Lower lobe of right lung (tissue), 2 donors: Measurements from ENCODE around the gene OXCT2. TPM values are rescaled to one million over a fixed set of nuclear protein-coding genes. Genes with fewer than 3 reads are reported as not detected.
A peak's percentile ranks its signal among the peaks of the same experiment; 100 is the strongest.
"Not testable (repeated sequence)": the region's sequence is repeated elsewhere in the genome, so short reads cannot be mapped to it uniquely, and the experiment has no call there.

Experiments used
- ATAC-seq, 2 donors: fragments of 200-7000 bp; cut with Tn5 transposase; one replicate each; pipeline ENCODE4 v1.9.1; 2020 to 2022; ENCODE audit warnings: mild to moderate bottlenecking in 2 of 2, moderate library complexity in 2 of 2
- DNase-seq: peaks from one replicate; pipeline ENCODE4 v3.0.0-alpha.2; 2020
- H3K27ac ChIP-seq: fragments of 200-600 bp; one replicate; pipeline ENCODE4 v1.8.0; 2022
- H3K27me3 ChIP-seq: fragments of 200-600 bp; one replicate; pipeline ENCODE4 v1.8.0; 2022; ENCODE audit warnings: low read depth
- H3K36me3 ChIP-seq: fragments of 200-600 bp; one replicate; pipeline ENCODE4 v1.8.0; 2022; ENCODE audit warnings: mild to moderate bottlenecking
- H3K4me1 ChIP-seq: fragments of 200-600 bp; one replicate; pipeline ENCODE4 v1.8.0; 2022
- H3K4me3 ChIP-seq: fragments of 200-600 bp; one replicate; pipeline ENCODE4 v1.8.0; 2022; ENCODE audit warnings: mild to moderate bottlenecking
- H3K9me3 ChIP-seq: fragments of 200-600 bp; one replicate; pipeline ENCODE4 v1.8.0; 2022
- CTCF ChIP-seq: fragments of 200-600 bp; IDR thresholded peaks from one replicate; pipeline ENCODE4 v1.8.0; 2022; ENCODE audit warnings: antibody characterized with exemption, mild to moderate bottlenecking
- intact Hi-C: fragments of 100-400 bp; cut with DNase I; formaldehyde crosslinking; loops from one replicate; pipeline ENCODE4 v1.11.0; 2022
- long read RNA-seq: library from polyadenylated mRNA; unstranded; transcript quantifications from one replicate; pipeline ENCODE4 v2.0.0, GENCODE V29; 2021
- total RNA-seq: library from RNA; stranded (reverse); fragmentation: NEBNext Ultra II Directional; extraction: Animal tissue kit (Norgen Biotek cat#: 25700); gene quantifications from one replicate; pipeline ENCODE4 v1.2.1, GENCODE V29; 2021
- donor health status: DM: no; HTN: yes; CAD: no; lungs with severe emphysema.

Gene OXCT2
- total RNA-seq, result 0.47 TPM
- long read RNA-seq, result 0 reads

- H3K27ac ChIP-seq, H3K4me3 ChIP-seq, intact Hi-C loops, H3K9me3 ChIP-seq, H3K36me3 ChIP-seq, H3K4me1 ChIP-seq, DNase-seq, H3K27me3 ChIP-seq: not testable (repeated sequence)
- ATAC-seq, result peak in 1 of 2 donors; percentile 36
These were observed at the start of gene OXCT2 for GRCh38 chr1:39771022-39771532. OXCT2 (minus strand) TSS chr1:39771348; CDS start chr1:39771255, 93 bp downstream.

GRCh38 chr1:39819091-39819812 is 48.1 kb upstream of the OXCT2 start:
- H3K27me3 ChIP-seq, result peaks cover 7% of the 10 kb centered on the region
- intact Hi-C loops, result loop anchor here (10.0 kb wide), 1 partner anchor 86 kb away; the partner anchor contains the start of gene MYCL
- H3K27ac ChIP-seq, result no peak overlapping the region
- H3K36me3 ChIP-seq, result no peaks in the 10 kb centered on the region
- H3K9me3 ChIP-seq, result no peaks in the 10 kb centered on the region
- ATAC-seq (no peak), DNase-seq (peak; percentile 44)
- TF ChIP-seq CTCF, result no peak
- H3K4me1 ChIP-seq, result no peaks in the 10 kb centered on the region
- no peak overlapping the region for H3K4me3 ChIP-seq

GRCh38 chr1:39818482-39818881 is 47.3 kb upstream of the OXCT2 start:
- H3K9me3 ChIP-seq, result no peaks in the 10 kb centered on the region
- no peaks in the 10 kb centered on the region for H3K4me1 ChIP-seq
- peak; percentile 30 for DNase-seq
- intact Hi-C loops, result loop anchor here (10.0 kb wide), 1 partner anchor 86 kb away; the partner anchor contains the start of gene MYCL
- no peak for TF ChIP-seq CTCF
- no peak overlapping the region for H3K4me3 ChIP-seq
- ATAC-seq, result no peak
- no peaks in the 10 kb centered on the region for H3K36me3 ChIP-seq
- H3K27me3 ChIP-seq, result peaks cover 10% of the 10 kb centered on the region
- H3K27ac ChIP-seq, result no peak overlapping the region

GRCh38 chr1:39817091-39817932 is 46.2 kb upstream of the OXCT2 start:
- not testable (repeated sequence) for H3K4me1 ChIP-seq, H3K27ac ChIP-seq, H3K4me3 ChIP-seq, H3K36me3 ChIP-seq, H3K9me3 ChIP-seq
- DNase-seq (peak; percentile 73), ATAC-seq (peak; percentile 82 to 83)
- intact Hi-C loops, result loop anchor here (10.0 kb wide), 1 partner anchor 87 kb away; the partner anchor contains the start of gene MYCL
- H3K27me3 ChIP-seq, result peaks cover 10% of the 10 kb centered on the region

- H3K4me3 ChIP-seq, result no peak overlapping the region
- TF ChIP-seq CTCF, result peak; percentile 87
- peaks cover 10% of the 10 kb centered on the region for H3K27me3 ChIP-seq
- DNase-seq (peak; percentile 75), ATAC-seq (peak; percentile 93)
- no peaks in the 10 kb centered on the region for H3K4me1 ChIP-seq
- no peaks in the 10 kb centered on the region for H3K36me3 ChIP-seq
- no peaks in the 10 kb centered on the region for H3K9me3 ChIP-seq
- no peak overlapping the region for H3K27ac ChIP-seq
- intact Hi-C loops, result loop anchor here (10.0 kb wide), 1 partner anchor 88 kb away; the partner anchor contains the start of gene MYCL
These were observed 45.4 kb upstream of the OXCT2 start for GRCh38 chr1:39816415-39817090.

- H3K9me3 ChIP-seq, result no peaks in the 10 kb centered on the region
- ATAC-seq (no peak), DNase-seq (no peak)
- H3K4me1 ChIP-seq, result no peaks in the 10 kb centered on the region
- no peak for TF ChIP-seq CTCF
- intact Hi-C loops, result loop anchor here (10.0 kb wide), 1 partner anchor 92 kb away; the partner anchor contains the start of gene MYCL
- H3K27me3 ChIP-seq, result peaks cover 10% of the 10 kb centered on the region
- H3K27ac ChIP-seq, result no peak overlapping the region
- no peak overlapping the region for H3K4me3 ChIP-seq
- no peaks in the 10 kb centered on the region for H3K36me3 ChIP-seq
These were observed 41.8 kb upstream of the OXCT2 start for GRCh38 chr1:39812913-39813312.
